ACC112 (cell line): ENCODE data around the gene MAPK9.
"Not testable (repeated sequence)": the region's sequence is repeated elsewhere in the genome, so short reads cannot be mapped to it uniquely, and the experiment has no call there.

ENCODE experiments used
- H2AFZ ChIP-seq: fragments of 200-600 bp; sonication (generic); one replicate; pipeline ENCODE4 v1.6.0; 2017; ENCODE audit warnings: antibody characterized with exemption, low read length; ENCODE audit not compliant: unreplicated experiment
- H3K27ac ChIP-seq: fragments of 200-600 bp; sonication (generic); 2 replicates; pipeline ENCODE4 v1.5.1; 2014; ENCODE audit warnings: low read depth, mild to moderate bottlenecking, antibody characterized with exemption, low read length, moderate library complexity
- H3K27me3 ChIP-seq: fragments of 200-600 bp; sonication (generic); 2 replicates; pipeline ENCODE4 v1.6.1; 2014; ENCODE audit warnings: mild to moderate bottlenecking, antibody characterized with exemption, low read length, moderate library complexity, mixed read lengths; ENCODE audit not compliant: insufficient read depth
- H3K36me3 ChIP-seq: fragments of 200-600 bp; sonication (generic); 2 replicates; pipeline ENCODE4 v1.6.1; 2016; ENCODE audit warnings: mild to moderate bottlenecking, antibody characterized with exemption, low read length, moderate library complexity, mixed read lengths; ENCODE audit not compliant: insufficient read depth
- H3K4me1 ChIP-seq: fragments of 200-600 bp; sonication (generic); one replicate; pipeline ENCODE4 v1.6.1; 2016; ENCODE audit warnings: low read length, mixed read lengths; ENCODE audit not compliant: insufficient read depth, unreplicated experiment, control insufficient read depth
- H3K4me3 ChIP-seq: fragments of 200-600 bp; sonication (generic); 2 replicates; pipeline ENCODE4 v1.5.1; 2014; ENCODE audit warnings: mild to moderate bottlenecking, low read depth, low read length
- H3K79me2 ChIP-seq: fragments of 200-600 bp; sonication (generic); one replicate; pipeline ENCODE4 v1.6.0; 2016; ENCODE audit warnings: low read length; ENCODE audit not compliant: control insufficient read depth, unreplicated experiment, insufficient read depth

MAPK9 gene

GRCh38 chr5:180304431-180305375, 12.8 kb upstream of the MAPK9 start:
- H2AFZ ChIP-seq, result no peak overlapping the region
- H3K4me1 ChIP-seq, result no peaks in the 10 kb centered on the region
- H3K36me3 ChIP-seq, result peaks cover 22% of the 10 kb centered on the region
- H3K27ac ChIP-seq, result no peak overlapping the region
- H3K4me3 ChIP-seq, result no peak overlapping the region
- no peaks in the 10 kb centered on the region for H3K79me2 ChIP-seq
- no peaks in the 10 kb centered on the region for H3K27me3 ChIP-seq

- no peaks in the 10 kb centered on the region for H3K79me2 ChIP-seq
- no peak overlapping the region for H2AFZ ChIP-seq
- H3K36me3 ChIP-seq, result peaks cover 22% of the 10 kb centered on the region
- H3K4me3 ChIP-seq, result no peak overlapping the region
- no peaks in the 10 kb centered on the region for H3K4me1 ChIP-seq
- H3K27me3 ChIP-seq, result no peaks in the 10 kb centered on the region
- H3K27ac ChIP-seq, result no peak overlapping the region
Observed at GRCh38 chr5:180304016-180304292, 12.1 kb upstream of the MAPK9 start.

- H3K27me3 ChIP-seq, result no peaks in the 10 kb centered on the region
- no peak overlapping the region for H2AFZ ChIP-seq
- H3K36me3 ChIP-seq, result peaks cover 21% of the 10 kb centered on the region
- no peak overlapping the region for H3K27ac ChIP-seq
- no peak overlapping the region for H3K4me3 ChIP-seq
- H3K4me1 ChIP-seq, result no peaks in the 10 kb centered on the region
- H3K79me2 ChIP-seq, result no peaks in the 10 kb centered on the region
Observed at GRCh38 chr5:180303226-180304015, 11.5 kb upstream of the MAPK9 start.

- Histone ChIP-seq H3K36me3 (peaks cover 16% of the 10 kb centered on the region), H3K27ac (no peak overlapping the region), H3K4me1 (no peaks in the 10 kb centered on the region), H3K4me3 (no peak overlapping the region), H2AFZ (no peak overlapping the region), H3K79me2 (no peaks in the 10 kb centered on the region), H3K27me3 (no peaks in the 10 kb centered on the region)
Observed at GRCh38 chr5:180302256-180302655, 10.4 kb upstream of the MAPK9 start.

GRCh38 chr5:180301253-180301652, 9.4 kb upstream of the MAPK9 start:
- H3K36me3 ChIP-seq, result peaks cover 16% of the 10 kb centered on the region
- no peaks in the 10 kb centered on the region for H3K79me2 ChIP-seq
- H3K27ac ChIP-seq, result no peak overlapping the region
- H3K4me3 ChIP-seq, result no peak overlapping the region
- H3K4me1 ChIP-seq, result no peaks in the 10 kb centered on the region
- H2AFZ ChIP-seq, result no peak overlapping the region
- H3K27me3 ChIP-seq, result no peaks in the 10 kb centered on the region

GRCh38 chr5:180299526-180299925, 7.6 kb upstream of the MAPK9 start:
- no peak overlapping the region for H3K27ac ChIP-seq
- no peak overlapping the region for H3K4me3 ChIP-seq
- H3K79me2 ChIP-seq, result no peaks in the 10 kb centered on the region
- H3K36me3 ChIP-seq, result peaks cover 10% of the 10 kb centered on the region; the same call in 1 of the 2 replicates
- H3K4me1 ChIP-seq, result no peaks in the 10 kb centered on the region
- no peaks in the 10 kb centered on the region for H3K27me3 ChIP-seq
- no peak overlapping the region for H2AFZ ChIP-seq

GRCh38 chr5:180299014-180299413, 7.1 kb upstream of the MAPK9 start:
- H3K4me1 ChIP-seq, H3K27me3 ChIP-seq: not testable (repeated sequence)

GRCh38 chr5:180297587-180298282, 5.9 kb upstream of the MAPK9 start:
- Histone ChIP-seq H3K36me3 (peaks cover 5% of the 10 kb centered on the region; the same call in 1 of the 2 replicates), H3K27me3 (no peaks in the 10 kb centered on the region), H3K4me1 (peaks cover 4% of the 10 kb centered on the region), H3K79me2 (no peaks in the 10 kb centered on the region), H2AFZ (no peak overlapping the region), H3K4me3 (no peak overlapping the region), H3K27ac (no peak overlapping the region)

More at GRCh38 chr5:180299014-180299413, 7.1 kb upstream of the MAPK9 start:
- H3K36me3 ChIP-seq, H3K4me3 ChIP-seq, H2AFZ ChIP-seq, H3K79me2 ChIP-seq, H3K27ac ChIP-seq: not testable (repeated sequence)

- no peak overlapping the region for H3K27ac ChIP-seq
- no peaks in the 10 kb centered on the region for H3K27me3 ChIP-seq
- no peak overlapping the region for H3K4me3 ChIP-seq
- H2AFZ ChIP-seq, result no peak overlapping the region
- no peaks in the 10 kb centered on the region for H3K79me2 ChIP-seq
- H3K4me1 ChIP-seq, result peaks cover 4% of the 10 kb centered on the region
- peaks cover 5% of the 10 kb centered on the region; the same call in 1 of the 2 replicates for H3K36me3 ChIP-seq
Observed at GRCh38 chr5:180296771-180297170, 4.9 kb upstream of the MAPK9 start.

- Histone ChIP-seq H3K27me3 (no peaks in the 10 kb centered on the region), H3K4me1 (peaks cover 13% of the 10 kb centered on the region), H3K36me3 (no peaks in the 10 kb centered on the region), H3K4me3 (no peak overlapping the region), H2AFZ (no peak overlapping the region), H3K27ac (no peak overlapping the region), H3K79me2 (peaks cover 14% of the 10 kb centered on the region)
Observed at GRCh38 chr5:180294913-180295555, 3.2 kb upstream of the MAPK9 start.
